Cardiac atrium fibroblast (primary cell): Measurements from ENCODE around the gene USP25. TPM values are rescaled to one million over a fixed set of nuclear protein-coding genes. Genes with fewer than 3 reads are reported as not detected.

Source experiments
- total RNA-seq: library from RNA; depleted of rRNA; stranded (reverse); fragments of >200 nt; gene quantifications from 2 replicates; pipeline ENCODE4 v1.2.3, GENCODE V29; 2015

Gene USP25
- total RNA-seq = 19.3 and 40.8 TPM in 2 replicates

GRCh38 chr21:15729674-15730483 is at the start of gene USP25:
Gene USP25 (plus strand): TSS chr21:15729982. CDS start chr21:15730394, 412 bp downstream.

